WTC11 (cell line): Measurements from ENCODE around the gene KHDC1L.

Experiments
- CBFB ChIP-seq: sonication (generic); formaldehyde crosslinking; IDR thresholded peaks from 2 replicates; pipeline ENCODE4 v1.8.1; 2022; ENCODE audit warnings: mild to moderate bottlenecking, low read depth, missing genetic modification reagents
- ESRRA ChIP-seq: sonication (generic); formaldehyde crosslinking; IDR thresholded peaks from 2 replicates; pipeline ENCODE4 v1.8.1; 2022; ENCODE audit warnings: mild to moderate bottlenecking, missing genetic modification reagents, borderline replicate concordance
- HMGA2 ChIP-seq: fragments of 250-450 bp; sonication (Bioruptor Pico); IDR thresholded peaks from 2 replicates; pipeline ENCODE4 v1.4.0; 2021; ENCODE audit warnings: mild to moderate bottlenecking, moderate library complexity
- NFE2L1 ChIP-seq: sonication (generic); formaldehyde crosslinking; IDR thresholded peaks from 2 replicates; pipeline ENCODE4 v1.8.1; 2023; ENCODE audit warnings: missing genetic modification reagents
- TEAD1 ChIP-seq: sonication (generic); formaldehyde crosslinking; IDR thresholded peaks from 2 replicates; pipeline ENCODE4 v1.8.0; 2022; ENCODE audit warnings: mild to moderate bottlenecking, missing genetic modification reagents
- ZNF232 ChIP-seq: sonication (generic); formaldehyde crosslinking; IDR thresholded peaks from 2 replicates; pipeline ENCODE4 v1.8.0; 2022; ENCODE audit warnings: mild to moderate bottlenecking, missing genetic modification reagents
- ZNF263 ChIP-seq: sonication (generic); formaldehyde crosslinking; IDR thresholded peaks from 2 replicates; pipeline ENCODE4 v1.8.1; 2022; ENCODE audit warnings: low read depth, mild to moderate bottlenecking, moderate library complexity, missing genetic modification reagents
- ZNF671 ChIP-seq: fragments of 250-450 bp; sonication (Bioruptor Pico); IDR thresholded peaks from 2 replicates; pipeline ENCODE4 v1.8.0; 2021; ENCODE audit warnings: mild to moderate bottlenecking
- TF ChIP-seq, protein P1 (sequence below): fragments of 200-600 bp; IDR thresholded peaks from 2 replicates; pipeline ENCODE4 v1.8.0; 2022; ENCODE audit warnings: antibody characterized with exemption
- TF ChIP-seq, protein P2 (sequence below): sonication (generic); formaldehyde crosslinking; IDR thresholded peaks from 2 replicates; pipeline ENCODE4 v1.8.1; 2022; ENCODE audit warnings: low read depth, missing genetic modification reagents, borderline replicate concordance
- TF ChIP-seq, protein P3 (sequence below): sonication (generic); formaldehyde crosslinking; IDR thresholded peaks from 2 replicates; pipeline ENCODE4 v1.8.0; 2022; ENCODE audit warnings: mild to moderate bottlenecking, missing genetic modification reagents
- TF ChIP-seq, protein P4 (sequence below): sonication (generic); formaldehyde crosslinking; conservative IDR thresholded peaks from 2 replicates; pipeline ENCODE4 v1.8.1; 2022; ENCODE audit warnings: mild to moderate bottlenecking, missing genetic modification reagents

DNA sequence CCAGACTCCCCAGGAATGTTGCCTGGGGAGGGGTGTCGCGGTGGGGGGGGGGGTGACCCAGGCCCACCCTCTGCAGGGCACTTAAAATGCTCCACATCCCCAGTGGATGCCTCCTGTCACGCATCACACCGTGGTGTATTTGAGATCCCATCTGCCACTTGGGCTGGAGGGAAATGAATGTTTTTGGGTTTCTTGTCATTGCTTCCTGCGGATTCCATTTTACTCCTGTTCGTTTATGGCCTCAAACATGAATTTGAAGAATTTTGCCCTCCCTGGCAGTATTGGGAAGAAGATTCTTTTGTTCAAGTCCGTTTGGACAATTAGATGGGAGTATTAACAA lies 38.2 kb upstream of the KHDC1L start:
- TF ChIP-seq ESRRA (CRISPR knock-in tag) (no peak), ZNF671 (CRISPR knock-in tag) (no peak), NFE2L1 (CRISPR knock-in tag) (no peak), CBFB (no peak), ZNF263 (no peak), TEAD1 (CRISPR knock-in tag) (no peak), ZNF232 (CRISPR knock-in tag) (no peak), HMGA2 (CRISPR knock-in tag) (no peak)
- TF ChIP-seq, protein P1, sequence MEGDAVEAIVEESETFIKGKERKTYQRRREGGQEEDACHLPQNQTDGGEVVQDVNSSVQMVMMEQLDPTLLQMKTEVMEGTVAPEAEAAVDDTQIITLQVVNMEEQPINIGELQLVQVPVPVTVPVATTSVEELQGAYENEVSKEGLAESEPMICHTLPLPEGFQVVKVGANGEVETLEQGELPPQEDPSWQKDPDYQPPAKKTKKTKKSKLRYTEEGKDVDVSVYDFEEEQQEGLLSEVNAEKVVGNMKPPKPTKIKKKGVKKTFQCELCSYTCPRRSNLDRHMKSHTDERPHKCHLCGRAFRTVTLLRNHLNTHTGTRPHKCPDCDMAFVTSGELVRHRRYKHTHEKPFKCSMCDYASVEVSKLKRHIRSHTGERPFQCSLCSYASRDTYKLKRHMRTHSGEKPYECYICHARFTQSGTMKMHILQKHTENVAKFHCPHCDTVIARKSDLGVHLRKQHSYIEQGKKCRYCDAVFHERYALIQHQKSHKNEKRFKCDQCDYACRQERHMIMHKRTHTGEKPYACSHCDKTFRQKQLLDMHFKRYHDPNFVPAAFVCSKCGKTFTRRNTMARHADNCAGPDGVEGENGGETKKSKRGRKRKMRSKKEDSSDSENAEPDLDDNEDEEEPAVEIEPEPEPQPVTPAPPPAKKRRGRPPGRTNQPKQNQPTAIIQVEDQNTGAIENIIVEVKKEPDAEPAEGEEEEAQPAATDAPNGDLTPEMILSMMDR, result no peak
- TF ChIP-seq, protein P2, sequence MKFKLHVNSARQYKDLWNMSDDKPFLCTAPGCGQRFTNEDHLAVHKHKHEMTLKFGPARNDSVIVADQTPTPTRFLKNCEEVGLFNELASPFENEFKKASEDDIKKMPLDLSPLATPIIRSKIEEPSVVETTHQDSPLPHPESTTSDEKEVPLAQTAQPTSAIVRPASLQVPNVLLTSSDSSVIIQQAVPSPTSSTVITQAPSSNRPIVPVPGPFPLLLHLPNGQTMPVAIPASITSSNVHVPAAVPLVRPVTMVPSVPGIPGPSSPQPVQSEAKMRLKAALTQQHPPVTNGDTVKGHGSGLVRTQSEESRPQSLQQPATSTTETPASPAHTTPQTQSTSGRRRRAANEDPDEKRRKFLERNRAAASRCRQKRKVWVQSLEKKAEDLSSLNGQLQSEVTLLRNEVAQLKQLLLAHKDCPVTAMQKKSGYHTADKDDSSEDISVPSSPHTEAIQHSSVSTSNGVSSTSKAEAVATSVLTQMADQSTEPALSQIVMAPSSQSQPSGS, result no peak
- TF ChIP-seq, protein P3, sequence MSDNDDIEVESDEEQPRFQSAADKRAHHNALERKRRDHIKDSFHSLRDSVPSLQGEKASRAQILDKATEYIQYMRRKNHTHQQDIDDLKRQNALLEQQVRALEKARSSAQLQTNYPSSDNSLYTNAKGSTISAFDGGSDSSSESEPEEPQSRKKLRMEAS (CRISPR knock-in tag), result no peak
- TF ChIP-seq, protein P4, sequence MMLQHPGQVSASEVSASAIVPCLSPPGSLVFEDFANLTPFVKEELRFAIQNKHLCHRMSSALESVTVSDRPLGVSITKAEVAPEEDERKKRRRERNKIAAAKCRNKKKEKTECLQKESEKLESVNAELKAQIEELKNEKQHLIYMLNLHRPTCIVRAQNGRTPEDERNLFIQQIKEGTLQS, result no peak
